RWPE2 (cell line): ENCODE data around the gene OR1L1.

Source experiments
- ATAC-seq: fragments of 200-7000 bp; cut with Tn5 transposase; 3 replicates; pipeline ENCODE4 v1.9.1; 2021; ENCODE audit warnings: low read depth
- DNase-seq: peaks from one replicate; pipeline ENCODE4 v3.0.0-alpha.2; 2020; ENCODE audit warnings: low spot score
- H3K27ac ChIP-seq: fragments of 450-650 bp; 2 replicates; pipeline ENCODE4 v1.5.1; 2017; ENCODE audit warnings: mild to moderate bottlenecking; ENCODE audit not compliant: poor library complexity, severe bottlenecking
- H3K27me3 ChIP-seq: fragments of 250-450 bp; sonication (Bioruptor Pico); 2 replicates; pipeline ENCODE4 v1.5.1; 2021; ENCODE audit warnings: mild to moderate bottlenecking, moderate library complexity; ENCODE audit not compliant: insufficient read depth, poor library complexity, severe bottlenecking
- H3K36me3 ChIP-seq: fragments of 250-450 bp; sonication (Bioruptor Pico); 2 replicates; pipeline ENCODE4 v1.5.1; 2020; ENCODE audit warnings: low read depth, mild to moderate bottlenecking, moderate library complexity
- H3K4me1 ChIP-seq: fragments of 250-450 bp; sonication (Bioruptor Pico); 2 replicates; pipeline ENCODE4 v1.5.1; 2021; ENCODE audit warnings: mild to moderate bottlenecking, moderate library complexity; ENCODE audit not compliant: insufficient read depth, poor library complexity, severe bottlenecking
- H3K4me3 ChIP-seq: fragments of 250-450 bp; sonication (Bioruptor Pico); 2 replicates; pipeline ENCODE4 v1.5.1; 2021; ENCODE audit warnings: mild to moderate bottlenecking, moderate library complexity; ENCODE audit not compliant: severe bottlenecking
- H3K9me3 ChIP-seq: fragments of 250-450 bp; sonication (Bioruptor Pico); 2 replicates; pipeline ENCODE4 v1.5.1; 2021; ENCODE audit warnings: mild to moderate bottlenecking, moderate library complexity; ENCODE audit not compliant: severe bottlenecking
- CTCF ChIP-seq: fragments of 450-650 bp; IDR thresholded peaks from one replicate; pipeline ENCODE4 v1.5.1; 2017; ENCODE audit warnings: mild to moderate bottlenecking, moderate library complexity; ENCODE audit not compliant: poor library complexity, severe bottlenecking

OR1L1 gene, protein sequence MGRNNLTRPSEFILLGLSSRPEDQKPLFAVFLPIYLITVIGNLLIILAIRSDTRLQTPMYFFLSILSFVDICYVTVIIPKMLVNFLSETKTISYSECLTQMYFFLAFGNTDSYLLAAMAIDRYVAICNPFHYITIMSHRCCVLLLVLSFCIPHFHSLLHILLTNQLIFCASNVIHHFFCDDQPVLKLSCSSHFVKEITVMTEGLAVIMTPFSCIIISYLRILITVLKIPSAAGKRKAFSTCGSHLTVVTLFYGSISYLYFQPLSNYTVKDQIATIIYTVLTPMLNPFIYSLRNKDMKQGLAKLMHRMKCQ

GRCh38 chr9:122661416-122661815 is at the start of gene OR1L1:
OR1L1 (plus strand) TSS chr9:122661716; CDS start chr9:122661716, 0 bp downstream.
- H3K9me3 ChIP-seq: no peaks in the 10 kb centered on the region
- H3K27ac ChIP-seq: no peak within 1 kb of the TSS
- H3K4me1 ChIP-seq: no peaks in the 10 kb centered on the region
- DNase-seq: no peak
- H3K4me3 ChIP-seq: no peak within 1 kb of the TSS
- peaks cover 5% of the 10 kb centered on the region for H3K27me3 ChIP-seq
- no peak for ATAC-seq
- H3K36me3 ChIP-seq: no peaks in the 10 kb centered on the region
- TF ChIP-seq CTCF: no peak

GRCh38 chr9:122614362-122614761 is 47.2 kb upstream of the OR1L1 start, which contains the start of gene OR1Q1:
OR1Q1 (plus strand) TSS chr9:122614738; CDS start chr9:122614738, 0 bp downstream.
- H3K4me1 ChIP-seq: no peaks in the 10 kb centered on the region
- no peak for ATAC-seq
- H3K27me3 ChIP-seq: peaks cover 3% of the 10 kb centered on the region
- H3K9me3 ChIP-seq: no peaks in the 10 kb centered on the region
- no peaks in the 10 kb centered on the region for H3K36me3 ChIP-seq
- no peak for TF ChIP-seq CTCF
- H3K27ac ChIP-seq: no peak within 1 kb of the TSS
- DNase-seq: no peak
- no peak within 1 kb of the TSS for H3K4me3 ChIP-seq

- TF ChIP-seq CTCF: no peak
Observed at GRCh38 chr9:122619996-122620395, 41.5 kb upstream of the OR1L1 start.

GRCh38 chr9:122642226-122642625 is 19.3 kb upstream of the OR1L1 start:
- no peak for TF ChIP-seq CTCF
- H3K9me3 ChIP-seq: no peaks in the 10 kb centered on the region

More at GRCh38 chr9:122619996-122620395, 41.5 kb upstream of the OR1L1 start:
- H3K4me1 ChIP-seq: no peaks in the 10 kb centered on the region
- ATAC-seq (no peak), DNase-seq (no peak)
- H3K27me3 ChIP-seq: peaks cover 4% of the 10 kb centered on the region
- H3K9me3 ChIP-seq: no peaks in the 10 kb centered on the region
- H3K27ac ChIP-seq: no peak overlapping the region
- no peaks in the 10 kb centered on the region for H3K36me3 ChIP-seq
- no peak overlapping the region for H3K4me3 ChIP-seq

DNA sequence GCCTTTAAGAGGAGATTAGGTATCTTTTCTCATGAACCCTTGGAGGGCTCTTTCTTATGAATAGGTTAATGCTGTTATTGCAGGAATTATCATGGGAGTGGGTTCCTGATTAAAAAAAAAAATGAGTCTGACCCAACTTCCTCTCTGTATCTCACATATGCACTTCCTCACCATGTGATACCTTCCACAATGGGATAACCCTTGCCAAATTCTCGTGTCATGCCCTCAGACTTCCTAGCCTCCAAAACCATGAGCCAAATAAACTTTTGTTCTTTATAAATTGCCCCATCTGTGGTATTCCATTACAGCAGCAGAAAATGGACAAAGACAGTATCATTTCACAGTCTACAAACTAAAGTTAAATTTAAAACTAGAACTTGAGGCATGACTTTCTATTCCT is 5.1 kb upstream of the OR1L1 start:
- no peak for DNase-seq
- Histone ChIP-seq H3K4me3 (no peak overlapping the region), H3K27ac (no peak overlapping the region), H3K36me3 (no peaks in the 10 kb centered on the region), H3K4me1 (no peaks in the 10 kb centered on the region), H3K9me3 (no peaks in the 10 kb centered on the region), H3K27me3 (no peaks in the 10 kb centered on the region)
- TF ChIP-seq CTCF: no peak
- no peak for ATAC-seq

More at GRCh38 chr9:122642226-122642625, 19.3 kb upstream of the OR1L1 start:
- no peaks in the 10 kb centered on the region for H3K36me3 ChIP-seq
- H3K27me3 ChIP-seq: peaks cover 6% of the 10 kb centered on the region
- H3K27ac ChIP-seq: no peak overlapping the region
- DNase-seq (no peak), ATAC-seq (no peak)
- no peaks in the 10 kb centered on the region for H3K4me1 ChIP-seq
- H3K4me3 ChIP-seq: no peak overlapping the region
